AG09309 (cell line): Measurements from ENCODE around the gene FAM210B.
A peak's percentile ranks its signal among the peaks of the same experiment; 100 is the strongest.

Experiments
- DNase-seq: peaks from one replicate; pipeline ENCODE4 v3.0.0-alpha.2; 2010; ENCODE audit warnings: low read depth
- H3K4me3 ChIP-seq: 2 replicates; pipeline ENCODE4 v1.5.1; 2011; ENCODE audit warnings: mild to moderate bottlenecking, low read depth, low read length, moderate library complexity; ENCODE audit not compliant: control insufficient read depth
- CTCF ChIP-seq: IDR thresholded peaks from 2 replicates; pipeline ENCODE4 v1.5.1; 2011; ENCODE audit warnings: mild to moderate bottlenecking, low read depth, low read length, inconsistent platforms; ENCODE audit not compliant: insufficient read depth, control insufficient read depth; ENCODE audit errors: missing control alignments

The FAM210B gene

GRCh38 chr20:56369179-56369578 lies 10.4 kb downstream of the FAM210B start:
- DNase-seq: no peak
- no peak overlapping the region for H3K4me3 ChIP-seq
- no peak for TF ChIP-seq CTCF

GRCh38 chr20:56371977-56372376 lies 13.2 kb downstream of the FAM210B start:
- no peak for TF ChIP-seq CTCF
- no peak overlapping the region for H3K4me3 ChIP-seq
- no peak for DNase-seq

GRCh38 chr20:56372850-56373249 lies 14.1 kb downstream of the FAM210B start:
- no peak overlapping the region for H3K4me3 ChIP-seq
- TF ChIP-seq CTCF: no peak

GRCh38 chr20:56373942-56374341 lies 15.2 kb downstream of the FAM210B start:
- TF ChIP-seq CTCF: peak; percentile 4
- peak; percentile 98 for DNase-seq
- H3K4me3 ChIP-seq: no peak overlapping the region

More at GRCh38 chr20:56372850-56373249, 14.1 kb downstream of the FAM210B start:
- DNase-seq: no peak

- DNase-seq: no peak
- H3K4me3 ChIP-seq: no peak overlapping the region
- no peak for TF ChIP-seq CTCF
These were observed 17.6 kb downstream of the FAM210B start for GRCh38 chr20:56376331-56376730.

GRCh38 chr20:56378386-56378785 lies 19.6 kb downstream of the FAM210B start:
- DNase-seq: no peak
- TF ChIP-seq CTCF: no peak
- no peak overlapping the region for H3K4me3 ChIP-seq

GRCh38 chr20:56380375-56380774 lies 21.6 kb downstream of the FAM210B start:
- TF ChIP-seq CTCF: no peak
- H3K4me3 ChIP-seq: no peak overlapping the region
- no peak for DNase-seq
